ENCODE data around the gene DBH. TPM values are rescaled to one million over a fixed set of nuclear protein-coding genes. Genes with fewer than 3 reads are reported as not detected.

Gene DBH
- total and polyA plus RNA-seq, 2 donors (not counting 1 experiment from before 2014, with no cell fraction given) = not detected

DNA sequence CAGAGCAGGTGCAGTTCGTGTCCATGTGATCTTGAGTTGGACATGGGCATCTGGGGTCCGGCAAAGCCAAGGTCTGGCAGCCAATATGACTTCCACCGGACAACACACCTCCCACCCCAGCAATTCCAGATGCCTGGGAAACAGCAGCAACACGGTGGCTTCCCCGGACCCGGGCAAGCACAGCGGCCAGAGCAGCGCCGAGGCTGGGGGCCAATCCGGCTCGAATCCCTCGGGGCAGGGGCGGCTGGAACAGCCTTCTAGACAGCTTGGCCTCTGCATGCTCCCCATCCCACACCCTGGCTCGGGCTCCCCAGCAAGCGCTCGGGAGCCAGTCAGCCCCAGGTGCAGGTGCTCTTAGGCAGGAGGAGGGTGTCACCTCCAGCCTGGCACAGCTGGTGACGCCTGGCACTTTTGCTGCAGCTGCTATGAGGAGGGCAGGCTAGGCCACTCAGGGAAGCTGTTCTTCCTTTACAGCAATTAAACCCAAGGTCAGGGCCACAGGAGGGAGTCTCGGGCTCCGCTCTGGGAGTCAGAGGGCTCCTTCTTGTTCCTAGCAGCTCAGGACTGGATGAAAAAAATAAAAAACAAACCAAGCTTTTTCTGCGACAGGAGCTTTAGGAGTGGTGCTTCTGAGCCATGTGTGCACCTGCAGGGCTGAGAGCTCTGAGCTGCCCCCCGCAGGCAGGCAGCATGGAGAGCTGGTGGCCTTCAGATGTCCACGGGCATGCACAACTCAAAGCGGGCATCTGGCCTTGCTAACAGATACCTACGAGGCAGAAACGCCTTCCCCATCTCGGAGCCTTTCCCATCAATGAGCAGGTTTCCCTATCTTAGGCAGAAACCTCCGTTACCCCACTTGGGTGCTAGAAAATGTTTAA lies 28.2 kb downstream of the DBH start:
- TF ChIP-seq, protein P1, sequence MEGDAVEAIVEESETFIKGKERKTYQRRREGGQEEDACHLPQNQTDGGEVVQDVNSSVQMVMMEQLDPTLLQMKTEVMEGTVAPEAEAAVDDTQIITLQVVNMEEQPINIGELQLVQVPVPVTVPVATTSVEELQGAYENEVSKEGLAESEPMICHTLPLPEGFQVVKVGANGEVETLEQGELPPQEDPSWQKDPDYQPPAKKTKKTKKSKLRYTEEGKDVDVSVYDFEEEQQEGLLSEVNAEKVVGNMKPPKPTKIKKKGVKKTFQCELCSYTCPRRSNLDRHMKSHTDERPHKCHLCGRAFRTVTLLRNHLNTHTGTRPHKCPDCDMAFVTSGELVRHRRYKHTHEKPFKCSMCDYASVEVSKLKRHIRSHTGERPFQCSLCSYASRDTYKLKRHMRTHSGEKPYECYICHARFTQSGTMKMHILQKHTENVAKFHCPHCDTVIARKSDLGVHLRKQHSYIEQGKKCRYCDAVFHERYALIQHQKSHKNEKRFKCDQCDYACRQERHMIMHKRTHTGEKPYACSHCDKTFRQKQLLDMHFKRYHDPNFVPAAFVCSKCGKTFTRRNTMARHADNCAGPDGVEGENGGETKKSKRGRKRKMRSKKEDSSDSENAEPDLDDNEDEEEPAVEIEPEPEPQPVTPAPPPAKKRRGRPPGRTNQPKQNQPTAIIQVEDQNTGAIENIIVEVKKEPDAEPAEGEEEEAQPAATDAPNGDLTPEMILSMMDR (IDR thresholded peaks at IDR 0.05) = no peak
- TF ChIP-seq EZH2 (IDR thresholded peaks at IDR 0.05; ENCODE audit: borderline replicate concordance, insufficient read depth, low read depth, low read length, poor library complexity, severe bottlenecking) = no peak
- H3K4me1 Mint-ChIP-seq = no peaks in the 10 kb centered on the region
- Histone ChIP-seq H3K27me3 (replicated peaks in 1 of 4; ENCODE audit: control extremely low read depth in 1 of 4, control insufficient read depth in 3 of 4, insufficient read depth in 4 of 4, low read length in 3 of 4) (peaks cover 0 to 8% (median 4%) of the 10 kb centered on the region in 4 experiments), H3K79me2 (ENCODE audit: control insufficient read depth, insufficient read depth, low read length) (no peaks in the 10 kb centered on the region), H3K4me1 (ENCODE audit: control insufficient read depth in 2 of 2, insufficient read depth in 2 of 2, low read length in 2 of 2) (no peaks in the 10 kb centered on the region), H3K9ac (ENCODE audit: low read length) (no peak overlapping the region), H3K36me3 (replicated peaks in 1 of 2; ENCODE audit: control extremely low read depth in 1 of 2, control insufficient read depth in 1 of 2, extremely low read depth in 1 of 2, insufficient read depth in 2 of 2, low read length in 1 of 2) (no peaks in the 10 kb centered on the region), H3K4me2 (replicated peaks; ENCODE audit: low read depth, low read length, poor library complexity, severe bottlenecking) (no peak overlapping the region), H3K9me3 (ENCODE audit: control extremely low read depth in 1 of 3, control insufficient read depth in 2 of 3, insufficient read depth in 1 of 3, low read length in 2 of 3) (no peaks in the 10 kb centered on the region), H4K20me1 (ENCODE audit: control insufficient read depth, insufficient read depth, low read length, poor library complexity, severe bottlenecking) (no peaks in the 10 kb centered on the region), H2AFZ (ENCODE audit: insufficient read depth, low read depth, low read length, poor library complexity, severe bottlenecking) (no peak overlapping the region), H3K4me3 (ENCODE audit: control extremely low read depth in 1 of 5, extremely low read depth in 1 of 5, insufficient read depth in 1 of 5, low read depth in 2 of 5, low read length in 4 of 5) (no peak overlapping the region), H3K27ac (ENCODE audit: low read length in 2 of 2) (no peak overlapping the region)
- ATAC-seq (ENCODE audit: low read depth) (no peak), DNase-seq (no peak)
- CTCF ChIA-PET = no interaction called here
- H3K27ac Mint-ChIP-seq = no peak overlapping the region
- intact Hi-C loops (cut with micrococcal nuclease) = no loop called here
- H3K9me3 Mint-ChIP-seq (ENCODE audit: insufficient read depth) = no peaks in the 10 kb centered on the region
- WGBS (ENCODE audit: insufficient coverage) = 86% methylated on average over 18 of the region's 27 CpGs
- H3K4me3 Mint-ChIP-seq = no peak overlapping the region
- peaks cover 8% of the 10 kb centered on the region for H3K27me3 Mint-ChIP-seq
- POLR2A ChIA-PET = no interaction called here

DNA sequence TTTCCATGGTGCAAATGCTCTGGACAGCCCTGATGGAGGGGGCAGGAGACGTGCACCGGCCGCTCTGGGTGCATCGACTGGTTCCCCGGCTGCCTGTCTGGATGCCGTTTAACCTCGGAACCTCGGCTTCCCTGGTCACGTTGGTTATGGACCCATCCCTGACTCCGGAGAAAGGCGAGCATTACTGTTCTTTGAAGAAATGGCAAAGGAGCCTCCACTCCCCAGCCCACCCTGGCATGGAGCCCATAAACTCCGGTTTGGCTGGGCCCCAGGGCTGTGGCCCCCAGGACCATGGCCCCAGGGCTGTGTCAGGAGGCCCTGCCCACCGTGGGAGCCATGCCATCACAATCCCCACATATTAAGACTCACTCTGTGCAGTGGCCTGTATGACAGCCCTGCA lies 28.9 kb downstream of the DBH start:
- intact Hi-C loops (cut with micrococcal nuclease) = no loop called here
- peaks cover under 1% of the 10 kb centered on the region for H3K27me3 Mint-ChIP-seq
- Histone ChIP-seq H3K9me3 (ENCODE audit: control extremely low read depth in 1 of 3, control insufficient read depth in 2 of 3, insufficient read depth in 1 of 3, low read length in 2 of 3) (no peaks in the 10 kb centered on the region), H3K9ac (ENCODE audit: low read length) (no peak overlapping the region), H3K4me1 (ENCODE audit: control insufficient read depth in 2 of 2, insufficient read depth in 2 of 2, low read length in 2 of 2) (no peaks in the 10 kb centered on the region), H3K27ac (ENCODE audit: low read length in 2 of 2) (no peak overlapping the region), H3K4me3 (ENCODE audit: control extremely low read depth in 1 of 5, extremely low read depth in 1 of 5, insufficient read depth in 1 of 5, low read depth in 2 of 5, low read length in 4 of 5) (no peak overlapping the region), H3K36me3 (replicated peaks in 1 of 2; ENCODE audit: control extremely low read depth in 1 of 2, control insufficient read depth in 1 of 2, extremely low read depth in 1 of 2, insufficient read depth in 2 of 2, low read length in 1 of 2) (no peaks in the 10 kb centered on the region), H3K27me3 (replicated peaks in 1 of 4; ENCODE audit: control extremely low read depth in 1 of 4, control insufficient read depth in 3 of 4, insufficient read depth in 4 of 4, low read length in 3 of 4) (peaks cover 0 to 3% (median 1%) of the 10 kb centered on the region in 4 experiments), H4K20me1 (ENCODE audit: control insufficient read depth, insufficient read depth, low read length, poor library complexity, severe bottlenecking) (no peaks in the 10 kb centered on the region), H2AFZ (ENCODE audit: insufficient read depth, low read depth, low read length, poor library complexity, severe bottlenecking) (no peak overlapping the region), H3K4me2 (replicated peaks; ENCODE audit: low read depth, low read length, poor library complexity, severe bottlenecking) (no peak overlapping the region), H3K79me2 (ENCODE audit: control insufficient read depth, insufficient read depth, low read length) (no peaks in the 10 kb centered on the region)
- whole genome bisulfite sequencing (ENCODE audit: insufficient coverage) = 95% methylated on average over 12 of the region's 13 CpGs
- DNase-seq = no peak
- no peak overlapping the region for H3K27ac Mint-ChIP-seq
- TF ChIP-seq EZH2 (IDR thresholded peaks at IDR 0.05; ENCODE audit: borderline replicate concordance, insufficient read depth, low read depth, low read length, poor library complexity, severe bottlenecking) = no peak
- TF ChIP-seq, protein P1 (IDR thresholded peaks at IDR 0.05) = no peak
- H3K9me3 Mint-ChIP-seq (ENCODE audit: insufficient read depth) = no peaks in the 10 kb centered on the region
- ATAC-seq (ENCODE audit: low read depth) = no peak
- ChIA-PET CTCF (no interaction called here), POLR2A (no interaction called here)
- H3K4me1 Mint-ChIP-seq = no peaks in the 10 kb centered on the region
- H3K4me3 Mint-ChIP-seq = no peak overlapping the region
